ENCODE data around the gene TBC1D9B. TPM values are rescaled to one million over a fixed set of nuclear protein-coding genes. Genes with fewer than 3 reads are reported as not detected.

The TBC1D9B gene
- total and polyA plus RNA-seq, 9 of the 15 experiments (the other 6 are each of a cell fraction or from before 2014, with no cell fraction given): 2.9 to 59.1 (median 33.5) TPM

GRCh38 chr5:179832039-179832745 lies 75.5 kb downstream of the TBC1D9B start (continued):
- TF ChIP-seq MAX (CRISPR knock-in tag; IDR thresholded peaks at IDR 0.05): peak; percentile 27; the same call in 1 of the 2 replicates
- TF ChIP-seq POLR2G (IDR thresholded peaks at IDR 0.05; ENCODE audit: low read depth, low read length): peak; percentile 72
- no peak for TF ChIP-seq CTCF (IDR thresholded peaks at IDR 0.05 in 2 of 3, conservative IDR thresholded peaks at IDR 0.05 in 1 of 3; ENCODE audit: insufficient read depth in 2 of 3, low read depth in 1 of 3, low read length in 3 of 3)
- TF ChIP-seq RBM22 (IDR thresholded peaks at IDR 0.05; ENCODE audit: low read depth, low read length, poor library complexity, severe bottlenecking): peak; percentile 54
- TF ChIP-seq ZFP1 (CRISPR knock-in tag; IDR thresholded peaks at IDR 0.05): no peak

- ChIA-PET POLR2A (interaction anchor here (0.7 to 3.9 kb wide), 7 partner anchors 9 to 98 kb away, joined by 3 to 15 read pairs (median 3); partner anchors contain the start of genes MAML1 and SQSTM1), CTCF (ENCODE audit: low intra/inter-chr PET ratio) (no interaction called here)
- Histone ChIP-seq H3K9me3 (replicated peaks; ENCODE audit: control insufficient read depth, insufficient read depth, low read depth, low read length) (no peaks in the 10 kb centered on the region), H3K4me2 (ENCODE audit: insufficient read depth, low read length) (no peak overlapping the region), H3K4me3 (no peak overlapping the region), H3K36me3 (ENCODE audit: control insufficient read depth, insufficient read depth, low read length) (peaks cover 81% of the 10 kb centered on the region), H3K27me3 (ENCODE audit: control insufficient read depth in 2 of 2, insufficient read depth in 2 of 2, low read length in 2 of 2) (no peaks in the 10 kb centered on the region), H3K79me2 (ENCODE audit: control insufficient read depth, insufficient read depth, low read length) (no peaks in the 10 kb centered on the region; the same call in 1 of the 3 replicates), H3K27ac (ENCODE audit: extremely low read depth, low read depth, low read length) (no peak overlapping the region), H3K9me1 (ENCODE audit: control insufficient read depth, insufficient read depth, low read length) (peaks cover 6% of the 10 kb centered on the region), H4K20me1 (replicated peaks; ENCODE audit: control insufficient read depth, insufficient read depth, low read length) (no peaks in the 10 kb centered on the region; the same call in 1 of the 2 replicates), H3K4me1 (replicated peaks in 1 of 2; ENCODE audit: control insufficient read depth in 2 of 2, insufficient read depth in 2 of 2, low read length in 2 of 2) (peaks cover 0 to 6% of the 10 kb centered on the region in 2 experiments; a peak in 1 of 5 replicates), H2AFZ (ENCODE audit: low read depth, low read length) (no peak overlapping the region), H3K9ac (ENCODE audit: insufficient read depth in 1 of 2, low read depth in 2 of 2, low read length in 2 of 2) (no peak overlapping the region)
- DNase-seq (ENCODE audit: extremely low read depth in 1 of 4, low spot score in 3 of 4) (no peak), ATAC-seq (no peak), FAIRE-seq (no peak)
- intact Hi-C loops (cut with micrococcal nuclease) (no loop called here), in situ Hi-C loops (cut with MboI) (no loop called here)
- no TSS peak for BruUV-seq (replicated peaks)
- WGBS (ENCODE audit: insufficient coverage, low coverage, missing lambda C conversion rate): 98% methylated on average over 6 of the region's 7 CpGs
- TF ChIP-seq E2F5 (CRISPR knock-in tag; IDR thresholded peaks at IDR 0.05) (no peak), TAF7 (tag; IDR thresholded peaks at IDR 0.05) (no peak), MIER1 (IDR thresholded peaks at IDR 0.05; ENCODE audit: low read depth) (no peak), POLR2AphosphoS5 (IDR thresholded peaks at IDR 0.05; ENCODE audit: control insufficient read depth, insufficient read depth, low read depth, low read length) (peak; percentile 3; the same call in 1 of the 2 replicates), ZNF133 (CRISPR knock-in tag; IDR thresholded peaks at IDR 0.05) (no peak), ASH1L (IDR thresholded peaks at IDR 0.05; ENCODE audit: borderline replicate concordance, low read depth, partially characterized antibody) (no peak), RBFOX2 (IDR thresholded peaks at IDR 0.05; ENCODE audit: low read depth, low read length) (0 out of 2 replicates have a peak, but pooled peaks have one; percentile 22), MBD1 (CRISPR knock-in tag; IDR thresholded peaks at IDR 0.05) (no peak), HMG20A (CRISPR knock-in tag; conservative IDR thresholded peaks at IDR 0.05) (no peak)
Measured at GRCh38 chr5:179830818-179831468, 76.8 kb downstream of the TBC1D9B start.

Measured in K562 (cell line).